Muscle layer of duodenum (tissue), 2 donors: ENCODE results near the gene PHLDB1.
"Not testable (repeated sequence)": the region's sequence is repeated elsewhere in the genome, so short reads cannot be mapped to it uniquely, and the experiment has no call there.

ENCODE experiments used
- H3K27ac ChIP-seq: one replicate; pipeline ENCODE4 v1.7.0; 2013; ENCODE audit warnings: mild to moderate bottlenecking, low read length
- H3K27me3 ChIP-seq: one replicate; pipeline ENCODE4 v1.7.0; 2013; ENCODE audit warnings: low read depth, mild to moderate bottlenecking, control low read depth, low read length
- H3K36me3 ChIP-seq, 2 donors: one replicate each; pipeline ENCODE4 v1.7.0; 2013; ENCODE audit warnings: low read length in 2 of 2, control low read depth in 1 of 2, mild to moderate bottlenecking in 1 of 2; ENCODE audit not compliant: insufficient read depth in 2 of 2, control insufficient read depth in 1 of 2
- H3K4me1 ChIP-seq, 2 donors: one replicate each; pipeline ENCODE4 v1.7.0; 2013; ENCODE audit warnings: low read length in 2 of 2, mild to moderate bottlenecking in 2 of 2, control low read depth in 1 of 2, moderate library complexity in 1 of 2; ENCODE audit not compliant: insufficient read depth in 2 of 2, control insufficient read depth in 1 of 2
- H3K4me3 ChIP-seq, 2 donors: one replicate each; pipeline ENCODE4 v1.7.0; 2013; ENCODE audit warnings: low read length in 2 of 2, low read depth in 1 of 2, mild to moderate bottlenecking in 1 of 2
- H3K9me3 ChIP-seq, 2 donors: one replicate each; pipeline ENCODE4 v1.7.0; 2013; ENCODE audit warnings: low read length in 2 of 2, control low read depth in 1 of 2, mild to moderate bottlenecking in 1 of 2; ENCODE audit not compliant: control insufficient read depth in 1 of 2
- donor health status: healthy.

Gene PHLDB1

DNA sequence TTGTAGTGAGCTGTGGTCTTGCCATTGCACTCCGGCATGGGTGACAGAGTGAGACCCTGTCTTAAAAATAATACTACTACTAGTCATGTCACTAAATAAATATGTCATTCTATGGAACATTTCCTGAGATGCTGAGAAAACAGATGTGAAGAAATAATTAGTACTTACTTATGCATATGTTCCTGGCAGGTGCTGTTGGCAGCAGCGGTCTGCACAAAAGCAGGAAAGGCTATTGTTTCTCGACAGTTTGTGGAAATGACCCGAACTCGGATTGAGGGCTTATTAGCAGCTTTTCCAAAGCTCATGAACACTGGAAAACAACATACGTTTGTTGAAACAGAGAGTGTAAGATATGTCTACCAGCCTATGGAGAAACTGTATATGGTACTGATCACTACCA lies 26.4 kb upstream of the PHLDB1 start:
- H3K36me3 ChIP-seq, result peaks cover 31 to 41% of the 10 kb centered on the region in 2 donors
- no peak overlapping the region for H3K4me3 ChIP-seq
- H3K27ac ChIP-seq, result no peak overlapping the region
- no peaks in the 10 kb centered on the region for H3K9me3 ChIP-seq
- H3K4me1 ChIP-seq, result peaks cover 4 to 8% of the 10 kb centered on the region in 2 donors
- H3K27me3 ChIP-seq, result no peaks in the 10 kb centered on the region

DNA sequence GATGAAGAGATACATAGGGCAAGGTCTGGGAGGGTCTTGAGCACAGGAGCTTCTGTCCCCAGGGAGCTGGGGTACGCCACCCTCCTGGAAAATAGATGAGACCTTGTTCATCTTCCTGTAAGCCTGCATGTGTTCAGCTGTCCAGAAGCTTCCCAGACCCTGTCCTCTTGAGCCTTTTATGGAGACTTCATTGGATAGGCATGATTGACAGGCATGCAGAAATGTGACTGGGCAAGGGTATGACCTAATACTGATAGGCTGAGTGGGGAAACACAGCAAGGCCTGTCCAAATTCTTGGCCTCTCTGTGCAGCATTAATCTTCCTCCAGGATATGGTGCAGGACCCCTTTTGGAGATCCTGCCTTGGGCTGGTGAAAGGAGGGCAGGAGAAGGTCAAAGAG lies 19.5 kb upstream of the PHLDB1 start:
- Histone ChIP-seq H3K9me3 (no peaks in the 10 kb centered on the region), H3K27ac (no peak overlapping the region), H3K27me3 (no peaks in the 10 kb centered on the region), H3K4me3 (no peak overlapping the region), H3K36me3 (peaks cover 60 to 72% of the 10 kb centered on the region in 2 donors), H3K4me1 (peaks cover 0 to 4% of the 10 kb centered on the region in 2 donors)

DNA sequence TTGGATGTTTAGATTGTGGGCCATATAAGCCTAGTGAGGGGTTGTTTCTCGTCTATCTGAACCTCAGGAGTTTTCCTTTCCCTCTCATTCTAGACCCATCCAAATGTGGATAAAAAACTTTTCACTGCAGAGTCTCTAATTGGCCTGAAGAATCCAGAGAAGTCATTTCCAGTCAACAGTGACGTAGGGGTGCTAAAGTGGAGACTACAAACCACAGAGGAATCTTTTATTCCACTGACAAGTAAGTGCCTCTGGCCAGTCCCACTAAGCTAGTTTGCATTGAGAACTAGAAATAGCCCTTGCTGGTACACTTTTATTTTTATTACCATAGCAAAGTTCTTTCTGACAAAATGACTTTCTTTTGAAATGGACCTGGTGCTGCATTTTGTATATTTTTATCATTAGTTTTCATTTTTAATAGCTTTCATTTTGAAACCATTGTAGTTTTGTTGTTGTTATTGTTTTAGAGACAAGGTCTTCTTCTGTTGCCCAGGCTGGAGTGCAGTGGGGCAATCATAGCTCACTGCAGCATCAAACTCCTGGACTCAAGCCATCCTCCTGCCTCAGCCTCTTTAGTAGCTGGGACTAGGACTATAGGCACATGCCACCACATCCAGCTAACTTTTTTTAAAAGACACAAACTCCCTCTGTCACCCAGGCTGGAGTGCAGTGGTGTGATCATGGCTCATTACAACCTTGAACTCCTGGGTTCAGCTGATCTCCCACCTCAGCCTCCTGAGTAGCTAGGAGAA lies 14.6 kb upstream of the PHLDB1 start:
- Histone ChIP-seq H3K4me3 (no peak overlapping the region), H3K27ac (peak overlapping the region; percentile 81), H3K36me3 (peaks cover 51 to 58% of the 10 kb centered on the region in 2 donors)

DNA sequence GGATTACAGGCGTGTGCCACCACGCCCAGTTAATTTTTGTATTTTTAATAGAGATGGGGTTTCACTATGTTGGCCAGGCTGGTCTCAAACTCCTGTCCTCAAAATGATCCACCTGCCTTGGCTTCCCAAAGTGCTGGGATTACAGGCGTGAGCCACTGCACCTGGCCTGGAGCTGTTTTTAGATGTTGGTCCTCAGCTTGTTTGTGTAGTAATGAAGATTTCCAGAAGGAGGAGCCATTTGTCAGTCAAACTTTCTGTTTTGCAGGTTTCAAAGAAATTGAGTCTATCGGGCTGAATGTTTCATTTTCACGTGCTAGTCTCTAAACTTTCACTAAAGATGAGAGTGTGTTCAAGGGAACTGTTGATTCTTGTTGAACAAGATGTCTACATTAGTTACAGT lies 12.4 kb upstream of the PHLDB1 start:
- Histone ChIP-seq H3K27ac (peak overlapping the region; percentile 41), H3K36me3 (peaks cover 57 to 60% of the 10 kb centered on the region in 2 donors), H3K4me1 (peaks cover 0 to 22% of the 10 kb centered on the region in 2 donors)
- H3K4me3 ChIP-seq, H3K9me3 ChIP-seq, H3K27me3 ChIP-seq: not testable (repeated sequence)

More for the DNA sequence above, 14.6 kb upstream of the PHLDB1 start:
- Histone ChIP-seq H3K4me1 (peaks cover 0 to 22% of the 10 kb centered on the region in 2 donors), H3K9me3 (no peaks in the 10 kb centered on the region), H3K27me3 (no peaks in the 10 kb centered on the region)

DNA sequence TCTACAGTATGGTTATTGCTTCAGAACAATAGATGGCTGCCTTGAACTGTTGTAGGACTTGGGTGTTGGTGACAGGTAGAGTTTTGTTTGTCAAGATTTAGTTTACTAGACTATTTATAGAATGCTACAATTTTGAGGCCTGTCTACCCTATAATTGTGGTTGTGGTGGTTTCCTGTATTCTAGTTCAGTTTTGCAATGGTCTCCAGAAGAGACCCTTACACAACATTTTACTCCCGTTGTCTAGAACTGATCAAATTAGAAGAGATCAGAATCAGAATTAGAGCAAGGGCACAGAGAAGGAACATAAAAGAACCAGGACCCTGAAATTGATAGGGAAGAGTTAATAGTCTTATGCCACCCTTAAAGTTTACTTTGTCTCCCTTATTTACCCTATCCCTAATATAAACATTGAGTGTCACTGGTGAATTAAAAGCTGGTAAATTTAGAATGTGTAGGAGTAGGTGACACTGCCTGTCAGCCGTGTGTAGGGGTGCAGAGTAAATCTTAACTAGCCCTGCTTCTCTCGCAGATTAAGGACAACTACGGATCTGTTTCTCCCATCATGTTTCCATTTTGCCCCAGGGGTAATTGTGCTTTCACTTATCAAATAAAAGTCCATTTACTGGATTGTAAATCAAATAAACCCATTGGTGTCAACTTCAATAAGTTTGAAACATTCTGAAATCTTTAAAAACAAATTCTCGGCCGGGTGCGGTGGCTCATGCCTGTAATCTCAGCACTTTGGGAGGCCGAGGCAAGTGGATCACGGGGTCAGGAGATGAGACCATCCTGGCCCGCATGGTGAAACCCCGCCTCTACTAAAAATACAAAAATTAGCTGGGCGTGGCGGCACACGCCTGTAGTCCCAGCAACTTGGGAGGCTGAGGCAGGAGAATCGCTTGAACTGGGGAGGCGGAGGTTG lies 10.9 kb upstream of the PHLDB1 start:
- Histone ChIP-seq H3K36me3 (peaks cover 56 to 59% of the 10 kb centered on the region in 2 donors), H3K27ac (no peak overlapping the region), H3K4me1 (peaks cover 0 to 22% of the 10 kb centered on the region in 2 donors)

DNA sequence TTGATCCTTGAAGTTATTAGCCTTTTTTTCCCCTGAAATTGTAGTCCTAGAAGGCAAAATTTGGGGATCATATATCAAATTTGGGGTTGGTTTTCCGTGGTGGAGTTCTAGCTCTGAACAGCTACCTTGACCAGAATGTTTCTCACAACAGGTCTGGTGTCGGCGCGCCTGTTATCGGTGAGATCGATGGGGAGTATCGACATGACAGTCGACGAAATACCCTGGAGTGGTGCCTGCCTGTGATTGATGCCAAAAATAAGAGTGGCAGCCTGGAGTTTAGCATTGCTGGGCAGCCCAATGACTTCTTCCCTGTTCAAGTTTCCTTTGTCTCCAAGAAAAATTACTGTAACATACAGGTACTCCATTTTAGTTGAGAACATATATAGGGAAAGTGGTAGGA lies 9.9 kb upstream of the PHLDB1 start:
- Histone ChIP-seq H3K27ac (no peak overlapping the region), H3K9me3 (no peaks in the 10 kb centered on the region), H3K36me3 (peaks cover 64 to 68% of the 10 kb centered on the region in 2 donors)

More for the DNA sequence above, 10.9 kb upstream of the PHLDB1 start:
- Histone ChIP-seq H3K27me3 (no peaks in the 10 kb centered on the region), H3K9me3 (no peaks in the 10 kb centered on the region), H3K4me3 (no peak overlapping the region)

DNA sequence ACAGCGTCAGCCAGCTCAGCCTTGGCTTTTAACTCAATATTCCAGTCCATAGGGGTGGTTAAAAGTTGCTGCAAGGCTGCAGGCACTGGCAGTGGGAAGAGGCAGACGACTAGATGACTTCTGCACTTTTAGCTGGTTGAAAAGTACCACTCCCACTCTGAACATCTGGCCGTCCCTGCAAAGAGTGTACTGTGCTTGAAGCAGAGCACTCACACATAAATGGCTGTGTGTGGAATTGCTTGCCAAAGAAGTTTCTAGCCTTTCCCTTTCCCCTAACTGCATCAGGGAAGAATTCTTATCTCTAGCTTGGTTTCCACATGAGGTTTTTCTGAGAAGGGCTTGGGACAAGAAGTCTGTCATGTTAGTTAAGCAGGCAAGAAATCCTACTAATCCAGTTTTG lies 5.1 kb upstream of the PHLDB1 start:
- H3K4me3 ChIP-seq, result no peak overlapping the region
- H3K36me3 ChIP-seq, result peaks cover 35 to 50% of the 10 kb centered on the region in 2 donors
- no peak overlapping the region for H3K27ac ChIP-seq
- no peaks in the 10 kb centered on the region for H3K27me3 ChIP-seq
- H3K4me1 ChIP-seq, result peaks cover 20 to 27% of the 10 kb centered on the region in 2 donors
- H3K9me3 ChIP-seq, result no peaks in the 10 kb centered on the region

More for the DNA sequence above, 9.9 kb upstream of the PHLDB1 start:
- Histone ChIP-seq H3K4me1 (peaks cover 0 to 19% of the 10 kb centered on the region in 2 donors), H3K4me3 (no peak overlapping the region), H3K27me3 (no peaks in the 10 kb centered on the region)

DNA sequence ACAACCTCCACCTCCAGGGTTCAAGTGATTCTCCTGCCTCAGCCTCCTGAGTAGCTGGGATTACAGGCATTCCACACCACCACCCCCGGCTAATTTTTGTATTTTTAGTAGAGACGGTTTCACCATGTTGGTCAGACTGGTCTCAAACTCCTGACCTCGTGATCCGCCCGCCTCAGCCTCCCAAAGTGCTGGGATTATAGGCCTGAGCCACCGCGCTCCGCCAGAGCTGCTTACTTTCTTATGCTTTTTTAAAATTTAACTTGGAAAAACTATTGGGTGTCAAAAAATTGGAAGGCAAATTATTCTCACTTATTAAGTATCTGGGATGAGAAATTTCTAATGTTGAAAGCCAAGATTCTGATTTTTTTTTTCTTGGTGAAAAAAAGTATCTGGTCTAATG lies 3.7 kb upstream of the PHLDB1 start:
- H3K9me3 ChIP-seq, H3K27me3 ChIP-seq, H3K4me3 ChIP-seq: not testable (repeated sequence)
- Histone ChIP-seq H3K36me3 (peaks cover 26 to 45% of the 10 kb centered on the region in 2 donors), H3K4me1 (peaks cover 20 to 27% of the 10 kb centered on the region in 2 donors), H3K27ac (peak overlapping the region; percentile 62)

DNA sequence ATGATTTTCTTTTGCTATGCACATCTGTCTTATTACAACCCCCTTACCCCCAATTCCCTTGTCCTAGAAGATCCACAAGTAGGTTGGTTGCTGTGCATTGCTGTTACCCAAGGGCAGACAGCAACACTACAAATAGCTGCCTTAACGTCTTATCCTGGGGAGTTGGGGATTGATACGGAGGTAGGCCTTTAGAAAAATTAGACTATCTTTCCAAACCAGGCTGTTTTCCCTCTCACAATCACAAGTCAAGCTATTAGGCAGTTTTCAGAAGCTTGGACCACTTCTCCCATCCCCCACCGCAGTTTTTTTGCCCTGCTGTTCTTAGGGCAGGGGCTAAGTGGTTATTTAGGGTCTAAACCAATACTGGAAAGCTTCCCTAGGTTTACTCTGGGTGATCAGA lies 2.8 kb upstream of the PHLDB1 start:
- peaks cover 25 to 40% of the 10 kb centered on the region in 2 donors for H3K36me3 ChIP-seq
- no peaks in the 10 kb centered on the region for H3K9me3 ChIP-seq
- H3K4me1 ChIP-seq, result peaks cover 20 to 30% of the 10 kb centered on the region in 2 donors
- H3K4me3 ChIP-seq, result no peak overlapping the region
- H3K27ac ChIP-seq, result peak overlapping the region; percentile 62
- H3K27me3 ChIP-seq, result no peaks in the 10 kb centered on the region

DNA sequence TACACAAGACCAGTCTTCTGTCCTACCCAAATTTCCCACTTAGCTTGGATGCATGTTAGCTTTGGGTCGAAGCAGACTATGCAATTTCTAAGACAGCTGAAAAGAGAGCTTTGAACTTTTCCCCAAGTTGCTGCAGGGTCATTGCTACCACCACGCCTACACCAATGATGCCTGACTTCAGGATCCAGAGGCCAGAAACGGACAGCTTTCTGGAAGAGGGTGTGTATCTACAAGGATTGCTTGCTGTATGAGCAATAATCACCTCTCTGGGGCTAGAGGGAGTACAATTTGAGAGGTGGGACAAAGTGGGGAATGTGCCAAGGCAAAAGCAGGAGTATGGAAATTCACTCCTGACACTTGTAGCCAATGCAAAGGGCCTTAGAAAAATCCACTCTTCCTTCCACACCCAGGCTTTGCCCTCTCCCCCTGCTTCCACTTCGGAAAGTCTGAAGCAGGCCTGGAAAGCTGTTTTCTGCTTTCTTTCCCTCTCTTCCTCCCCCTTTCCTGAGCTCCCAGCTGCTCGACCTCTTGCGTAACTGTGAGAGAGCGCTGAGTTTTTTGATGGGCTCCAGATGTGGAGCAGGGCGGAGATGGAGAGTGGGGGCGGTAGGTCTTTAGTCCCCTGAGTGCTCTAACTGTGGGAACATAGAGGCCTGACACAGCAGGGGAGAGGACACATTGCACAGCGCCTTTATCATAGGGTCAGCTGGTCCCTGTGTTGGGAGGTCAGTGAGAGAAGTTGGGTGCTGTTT lies 2.1 kb upstream of the PHLDB1 start:
- H3K36me3 ChIP-seq, result peaks cover 18 to 32% of the 10 kb centered on the region in 2 donors
- no peaks in the 10 kb centered on the region for H3K27me3 ChIP-seq
- H3K4me3 ChIP-seq, result no peak overlapping the region
- peak overlapping the region; percentile 64 for H3K27ac ChIP-seq
- H3K9me3 ChIP-seq, result no peaks in the 10 kb centered on the region
- H3K4me1 ChIP-seq, result peaks cover 20 to 37% of the 10 kb centered on the region in 2 donors
